ENCODE data around the gene IL4R.

Gene IL4R

DNA sequence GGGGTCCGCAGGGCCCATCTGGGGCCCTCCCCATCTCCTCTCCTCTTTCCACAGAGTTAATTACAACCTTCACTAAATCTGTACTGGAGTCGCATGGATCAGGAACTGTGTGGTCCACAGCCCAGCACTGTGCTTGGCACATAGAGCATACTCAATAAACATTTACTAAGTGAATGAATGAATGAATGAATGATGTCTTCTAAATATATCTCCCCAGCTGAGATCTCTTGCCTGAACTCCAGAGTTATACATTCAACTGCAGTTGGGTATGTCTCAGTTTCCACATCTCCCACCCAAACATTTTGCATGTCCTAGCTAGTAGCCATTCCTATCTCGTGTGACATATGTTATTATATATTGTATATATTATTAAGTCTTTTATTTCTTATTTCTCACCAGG lies 59.5 kb downstream of the IL4R start:
- H3K23ac ChIP-seq (ENCODE audit: low read length) = no peak overlapping the region
- H3K9ac ChIP-seq (ENCODE audit: low read length) = no peak overlapping the region
- H2BK5ac ChIP-seq (ENCODE audit: low read depth, low read length, poor library complexity) = no peak overlapping the region
- H4K8ac ChIP-seq (ENCODE audit: low read depth, low read length) = no peak overlapping the region
- H4K12ac ChIP-seq (ENCODE audit: low read depth, low read length) = no peak overlapping the region
- H3K4ac ChIP-seq (ENCODE audit: low read depth, low read length) = no peak overlapping the region
- H3K14ac ChIP-seq (ENCODE audit: low read length) = no peak overlapping the region
- H3K4me2 ChIP-seq (ENCODE audit: low read length) = no peak overlapping the region
- H3K27ac ChIP-seq (ENCODE audit: low read depth, low read length) = no peak overlapping the region
- H2BK120ac ChIP-seq (ENCODE audit: insufficient read depth, low read length, poor library complexity) = no peak overlapping the region
- H2AK5ac ChIP-seq (ENCODE audit: low read length) = no peak overlapping the region
- no peaks in the 10 kb centered on the region for H3K4me1 ChIP-seq (ENCODE audit: control insufficient read depth in 1 of 2, insufficient read depth in 2 of 2, low read length in 2 of 2)
- H3K9me3 ChIP-seq (ENCODE audit: insufficient read depth, low read depth, low read length) = no peaks in the 10 kb centered on the region
- H3K79me1 ChIP-seq (ENCODE audit: low read length) = peaks cover 2% of the 10 kb centered on the region
- WGBS (ENCODE audit: extremely low coverage, insufficient coverage, insufficient read length) = no CpG with 5 or more reads among the region's 3 CpGs
- no peaks in the 10 kb centered on the region for H3K36me3 ChIP-seq (ENCODE audit: control insufficient read depth in 1 of 2, insufficient read depth in 2 of 2, low read length in 2 of 2)
- H3K79me2 ChIP-seq (ENCODE audit: control insufficient read depth, insufficient read depth, low read length, poor library complexity) = no peaks in the 10 kb centered on the region
- no peak overlapping the region for H3K18ac ChIP-seq (ENCODE audit: low read length)
- H3K27me3 ChIP-seq (ENCODE audit: insufficient read depth, low read length) = no peaks in the 10 kb centered on the region
- no peak for DNase-seq
- no peak overlapping the region for H3K4me3 ChIP-seq (ENCODE audit: low read depth, low read length)
- no peak overlapping the region for H4K91ac ChIP-seq (ENCODE audit: low read depth, low read length)
- H2AFZ ChIP-seq (ENCODE audit: insufficient read depth, low read length, poor library complexity) = no peak overlapping the region
- H2BK12ac ChIP-seq (ENCODE audit: low read length) = no peak overlapping the region

DNA sequence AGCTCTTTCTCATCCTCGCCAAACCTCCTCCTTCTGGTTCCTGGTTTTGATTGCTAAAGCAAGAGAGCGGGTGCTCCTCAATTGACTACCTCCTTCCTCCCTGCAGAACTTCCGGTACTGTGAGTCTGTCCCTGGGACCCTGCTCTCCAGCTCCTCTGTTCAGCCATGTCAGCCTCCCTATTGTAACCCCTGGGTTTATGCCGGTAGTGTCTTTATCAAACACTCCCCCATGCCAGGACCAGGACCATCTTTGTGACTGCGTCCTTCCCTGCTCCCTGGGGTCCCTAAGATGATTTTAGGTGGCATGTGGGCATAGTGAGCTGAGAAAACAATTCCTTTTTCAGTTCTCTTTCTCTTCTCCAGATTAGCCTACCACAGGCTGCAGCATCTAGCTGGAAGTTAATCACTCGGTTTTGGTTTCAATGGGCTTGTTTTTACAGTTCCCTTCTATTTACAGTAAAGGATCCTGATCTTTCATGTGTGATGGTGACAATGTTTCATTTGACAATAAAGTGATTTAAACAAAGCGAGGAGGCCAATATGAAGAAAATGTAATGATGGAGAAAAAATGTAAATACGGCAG lies 60.5 kb downstream of the IL4R start:
- Histone ChIP-seq H3K27me3 (ENCODE audit: insufficient read depth, low read length) (no peaks in the 10 kb centered on the region), H2BK5ac (ENCODE audit: low read depth, low read length, poor library complexity) (no peak overlapping the region), H2AFZ (ENCODE audit: insufficient read depth, low read length, poor library complexity) (no peak overlapping the region), H3K9me3 (ENCODE audit: insufficient read depth, low read depth, low read length) (no peaks in the 10 kb centered on the region), H2AK5ac (ENCODE audit: low read length) (no peak overlapping the region), H4K12ac (ENCODE audit: low read depth, low read length) (no peak overlapping the region), H3K4me2 (ENCODE audit: low read length) (no peak overlapping the region), H4K91ac (ENCODE audit: low read depth, low read length) (no peak overlapping the region), H3K18ac (ENCODE audit: low read length) (no peak overlapping the region), H2BK12ac (ENCODE audit: low read length) (no peak overlapping the region), H3K14ac (ENCODE audit: low read length) (no peak overlapping the region), H2BK120ac (ENCODE audit: insufficient read depth, low read length, poor library complexity) (no peak overlapping the region), H4K8ac (ENCODE audit: low read depth, low read length) (no peak overlapping the region), H3K36me3 (ENCODE audit: control insufficient read depth in 1 of 2, insufficient read depth in 2 of 2, low read length in 2 of 2) (no peaks in the 10 kb centered on the region), H3K4me1 (ENCODE audit: control insufficient read depth in 1 of 2, insufficient read depth in 2 of 2, low read length in 2 of 2) (peaks cover 2 to 7% of the 10 kb centered on the region in 2 experiments), H3K79me1 (ENCODE audit: low read length) (peaks cover 2% of the 10 kb centered on the region), H3K9ac (ENCODE audit: low read length) (no peak overlapping the region), H3K79me2 (ENCODE audit: control insufficient read depth, insufficient read depth, low read length, poor library complexity) (no peaks in the 10 kb centered on the region), H3K27ac (ENCODE audit: low read depth, low read length) (no peak overlapping the region), H3K4ac (ENCODE audit: low read depth, low read length) (no peak overlapping the region), H3K4me3 (ENCODE audit: low read depth, low read length) (no peak overlapping the region), H3K23ac (ENCODE audit: low read length) (no peak overlapping the region)
- no peak for DNase-seq
- WGBS (ENCODE audit: extremely low coverage, insufficient coverage, insufficient read length) = 100% methylated on average over 2 of the region's 8 CpGs

DNA sequence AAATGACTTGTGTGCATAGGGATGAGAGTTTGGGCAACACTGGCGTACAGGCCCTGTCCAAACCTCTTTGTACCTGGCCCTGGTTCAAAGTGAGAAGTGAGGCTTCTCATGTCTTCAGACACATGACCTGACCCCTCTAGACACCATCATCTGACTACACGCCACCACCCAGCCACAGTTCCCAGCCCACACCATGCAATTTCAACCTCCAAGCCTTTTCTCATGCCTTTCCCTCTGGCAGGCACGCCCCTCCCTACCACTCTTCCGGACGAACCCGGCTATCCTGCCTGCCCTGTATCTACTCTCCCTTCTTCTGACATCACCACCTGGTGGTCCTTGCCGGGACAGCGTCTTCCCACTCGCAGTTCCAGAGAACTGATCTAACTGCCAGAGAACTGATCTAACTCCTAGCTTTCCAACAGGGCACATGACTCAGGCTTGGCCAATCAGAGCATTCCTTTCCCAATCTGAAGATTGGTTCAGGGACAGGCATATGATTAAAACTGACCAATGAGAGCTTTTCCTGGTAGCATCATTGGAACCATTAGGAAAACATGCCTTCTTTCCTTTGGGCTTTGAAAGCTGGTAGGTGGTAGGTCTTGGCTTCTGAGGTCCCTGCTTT lies 61.1 kb downstream of the IL4R start:
- Histone ChIP-seq H3K23ac (ENCODE audit: low read length) (no peak overlapping the region), H2AFZ (ENCODE audit: insufficient read depth, low read length, poor library complexity) (peak overlapping the region; percentile 30), H3K18ac (ENCODE audit: low read length) (no peak overlapping the region), H3K79me2 (ENCODE audit: control insufficient read depth, insufficient read depth, low read length, poor library complexity) (no peaks in the 10 kb centered on the region), H3K4me1 (ENCODE audit: control insufficient read depth in 1 of 2, insufficient read depth in 2 of 2, low read length in 2 of 2) (peaks cover 2 to 7% of the 10 kb centered on the region in 2 experiments), H2AK5ac (ENCODE audit: low read length) (no peak overlapping the region), H3K27me3 (ENCODE audit: insufficient read depth, low read length) (no peaks in the 10 kb centered on the region), H2BK12ac (ENCODE audit: low read length) (no peak overlapping the region), H3K9ac (ENCODE audit: low read length) (no peak overlapping the region), H3K36me3 (ENCODE audit: control insufficient read depth in 1 of 2, insufficient read depth in 2 of 2, low read length in 2 of 2) (no peaks in the 10 kb centered on the region), H3K79me1 (ENCODE audit: low read length) (peaks cover 2% of the 10 kb centered on the region), H3K14ac (ENCODE audit: low read length) (no peak overlapping the region), H3K4me3 (ENCODE audit: low read depth, low read length) (no peak overlapping the region), H2BK120ac (ENCODE audit: insufficient read depth, low read length, poor library complexity) (no peak overlapping the region), H4K91ac (ENCODE audit: low read depth, low read length) (no peak overlapping the region), H3K27ac (ENCODE audit: low read depth, low read length) (no peak overlapping the region), H4K8ac (ENCODE audit: low read depth, low read length) (peak overlapping the region; percentile 74), H2BK5ac (ENCODE audit: low read depth, low read length, poor library complexity) (no peak overlapping the region), H3K4ac (ENCODE audit: low read depth, low read length) (no peak overlapping the region), H3K4me2 (ENCODE audit: low read length) (no peak overlapping the region), H3K9me3 (ENCODE audit: insufficient read depth, low read depth, low read length) (no peaks in the 10 kb centered on the region), H4K12ac (ENCODE audit: low read depth, low read length) (no peak overlapping the region)
- WGBS (ENCODE audit: extremely low coverage, insufficient coverage, insufficient read length) = no CpG with 5 or more reads among the region's 9 CpGs
- DNase-seq = peak; percentile 60 to 69

DNA sequence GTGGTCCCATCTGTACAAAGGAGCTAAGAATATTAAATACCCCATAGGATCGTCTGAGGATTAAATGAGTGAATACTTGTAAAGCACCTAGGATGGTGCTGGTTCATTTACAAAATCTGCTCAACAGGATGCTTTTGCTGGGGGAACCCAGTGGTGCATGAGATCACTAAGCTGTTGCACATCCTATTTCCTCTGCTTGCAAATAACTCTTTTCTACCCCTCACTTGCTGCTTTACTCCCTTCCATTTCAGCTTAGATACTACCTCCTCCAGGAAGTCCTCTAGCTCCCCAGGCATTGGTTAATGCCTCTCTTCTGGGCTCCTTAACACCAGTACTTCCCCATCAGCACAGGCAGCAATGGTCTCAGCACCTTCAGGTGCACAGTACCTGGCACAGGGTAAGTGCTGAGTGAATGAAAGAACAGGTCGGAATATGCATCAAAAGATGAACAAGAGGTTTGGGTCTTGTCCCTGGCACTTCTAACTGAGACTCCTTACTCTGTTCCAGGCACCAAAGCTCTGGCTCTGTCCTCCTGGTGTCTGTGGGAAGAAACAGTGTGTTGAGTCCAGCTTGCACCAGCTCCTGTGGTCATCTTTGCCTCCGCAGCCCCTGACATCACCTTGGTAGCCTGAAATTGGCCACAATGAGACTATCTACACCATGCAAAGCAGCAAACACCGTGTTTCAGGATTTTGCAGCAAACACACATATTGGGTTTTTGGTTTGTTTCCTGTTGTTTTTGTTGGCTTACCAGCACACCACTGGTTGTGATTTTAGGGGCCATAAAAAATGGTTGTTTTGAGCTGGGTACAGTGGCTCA lies 64.1 kb downstream of the IL4R start:
- Histone ChIP-seq H3K18ac (ENCODE audit: low read length) (no peak overlapping the region), H2AFZ (ENCODE audit: insufficient read depth, low read length, poor library complexity) (no peak overlapping the region), H3K27ac (ENCODE audit: low read depth, low read length) (no peak overlapping the region), H3K79me1 (ENCODE audit: low read length) (peaks cover 2% of the 10 kb centered on the region), H3K9ac (ENCODE audit: low read length) (no peak overlapping the region), H2BK120ac (ENCODE audit: insufficient read depth, low read length, poor library complexity) (no peak overlapping the region), H4K91ac (ENCODE audit: low read depth, low read length) (no peak overlapping the region), H4K12ac (ENCODE audit: low read depth, low read length) (no peak overlapping the region), H3K9me3 (ENCODE audit: insufficient read depth, low read depth, low read length) (peaks cover 2% of the 10 kb centered on the region), H3K79me2 (ENCODE audit: control insufficient read depth, insufficient read depth, low read length, poor library complexity) (no peaks in the 10 kb centered on the region), H3K4me3 (ENCODE audit: low read depth, low read length) (no peak overlapping the region), H2BK5ac (ENCODE audit: low read depth, low read length, poor library complexity) (no peak overlapping the region), H3K36me3 (ENCODE audit: control insufficient read depth in 1 of 2, insufficient read depth in 2 of 2, low read length in 2 of 2) (no peaks in the 10 kb centered on the region), H2BK12ac (ENCODE audit: low read length) (no peak overlapping the region), H3K4me2 (ENCODE audit: low read length) (no peak overlapping the region), H3K4ac (ENCODE audit: low read depth, low read length) (no peak overlapping the region), H4K8ac (ENCODE audit: low read depth, low read length) (no peak overlapping the region), H2AK5ac (ENCODE audit: low read length) (no peak overlapping the region), H3K23ac (ENCODE audit: low read length) (no peak overlapping the region), H3K27me3 (ENCODE audit: insufficient read depth, low read length) (no peaks in the 10 kb centered on the region), H3K14ac (ENCODE audit: low read length) (no peak overlapping the region), H3K4me1 (ENCODE audit: control insufficient read depth in 1 of 2, insufficient read depth in 2 of 2, low read length in 2 of 2) (peaks cover 2 to 7% of the 10 kb centered on the region in 2 experiments)
- DNase-seq = no peak
- no CpG with 5 or more reads among the region's 4 CpGs for WGBS (ENCODE audit: extremely low coverage, insufficient coverage, insufficient read length)

All from trophoblast cell (in vitro differentiated cells and primary cell).